ENCODE measurements around the gene ASB16. TPM values are rescaled to one million over a fixed set of nuclear protein-coding genes. Genes with fewer than 3 reads are reported as not detected.

ASB16 gene
- total and polyA plus RNA-seq, 4 donors = 0.02 to 0.37 (median 0.08) TPM; not detected in 1

DNA sequence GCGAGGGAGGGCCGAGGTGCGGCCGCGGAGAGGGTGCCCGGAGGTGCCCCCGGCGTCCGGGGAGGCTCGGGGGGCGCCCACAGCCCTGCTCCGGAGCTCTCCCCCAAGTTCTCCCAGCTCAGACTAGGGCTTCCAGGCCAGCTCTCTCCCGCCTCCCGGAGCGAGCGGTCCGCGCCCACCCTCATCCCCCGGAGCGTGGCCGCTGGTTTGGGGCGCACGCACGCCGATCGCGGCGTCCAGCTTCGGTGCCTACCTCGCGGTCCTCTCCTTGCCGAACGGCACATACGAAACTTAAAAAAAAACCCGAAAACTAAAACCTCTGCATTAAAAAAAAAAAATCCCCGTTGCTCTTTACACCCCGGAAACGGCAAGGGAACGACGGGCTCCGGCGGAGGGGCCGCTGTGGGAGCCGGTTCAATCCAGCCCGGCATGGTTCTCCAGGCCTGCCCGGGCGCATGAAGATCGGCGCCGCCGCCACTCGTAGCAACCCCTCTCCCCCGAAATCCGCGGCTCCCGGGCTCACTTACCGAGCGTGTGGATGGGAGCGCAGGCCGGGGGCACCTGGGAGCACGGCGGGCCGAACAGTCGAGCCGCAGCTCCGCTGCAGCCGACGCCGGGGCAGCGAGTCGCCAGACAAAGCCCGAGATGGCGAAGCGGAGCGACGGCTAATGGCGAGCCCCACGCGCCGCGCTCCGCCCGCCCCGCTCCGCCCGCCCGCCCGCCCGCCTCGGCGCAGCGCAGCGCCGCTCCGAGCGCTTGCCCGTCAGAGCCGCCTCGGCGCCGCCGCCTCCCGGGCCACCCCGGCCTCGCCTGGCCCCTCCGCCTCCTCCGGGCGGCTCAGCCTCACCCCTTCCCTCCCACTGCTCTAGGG lies 49.9 kb downstream of the ASB16 start:
- Histone ChIP-seq H3K9ac (ENCODE audit: low read depth in 1 of 2, low read length in 2 of 2) (peak overlapping the region; percentile 66 to 80), H3K9me3 (ENCODE audit: control insufficient read depth in 4 of 4, low read length in 3 of 4) (no peaks in the 10 kb centered on the region), H3K27ac (ENCODE audit: low read depth in 1 of 2, low read length in 2 of 2) (peak overlapping the region; percentile 93 to 94), H3K36me3 (ENCODE audit: control insufficient read depth in 4 of 4, insufficient read depth in 3 of 4, low read depth in 1 of 4, low read length in 3 of 4) (peaks cover 5 to 13% (median 12%) of the 10 kb centered on the region in 4 donors), H3K4me1 (ENCODE audit: control insufficient read depth in 4 of 4, insufficient read depth in 4 of 4, low read length in 3 of 4) (peaks cover 17 to 45% (median 39%) of the 10 kb centered on the region in 4 donors), H3K27me3 (ENCODE audit: control insufficient read depth in 4 of 4, insufficient read depth in 4 of 4, low read length in 3 of 4) (no peaks in the 10 kb centered on the region), H3K4me3 (ENCODE audit: low read depth in 1 of 3, low read length in 3 of 3) (peak overlapping the region; percentile 64 to 93 (median 76))
- under 1% methylated on average over 108 of the region's 108 CpGs for WGBS
- peak; percentile 70 for DNase-seq (ENCODE audit: low spot score)
- TF ChIP-seq, protein P1, sequence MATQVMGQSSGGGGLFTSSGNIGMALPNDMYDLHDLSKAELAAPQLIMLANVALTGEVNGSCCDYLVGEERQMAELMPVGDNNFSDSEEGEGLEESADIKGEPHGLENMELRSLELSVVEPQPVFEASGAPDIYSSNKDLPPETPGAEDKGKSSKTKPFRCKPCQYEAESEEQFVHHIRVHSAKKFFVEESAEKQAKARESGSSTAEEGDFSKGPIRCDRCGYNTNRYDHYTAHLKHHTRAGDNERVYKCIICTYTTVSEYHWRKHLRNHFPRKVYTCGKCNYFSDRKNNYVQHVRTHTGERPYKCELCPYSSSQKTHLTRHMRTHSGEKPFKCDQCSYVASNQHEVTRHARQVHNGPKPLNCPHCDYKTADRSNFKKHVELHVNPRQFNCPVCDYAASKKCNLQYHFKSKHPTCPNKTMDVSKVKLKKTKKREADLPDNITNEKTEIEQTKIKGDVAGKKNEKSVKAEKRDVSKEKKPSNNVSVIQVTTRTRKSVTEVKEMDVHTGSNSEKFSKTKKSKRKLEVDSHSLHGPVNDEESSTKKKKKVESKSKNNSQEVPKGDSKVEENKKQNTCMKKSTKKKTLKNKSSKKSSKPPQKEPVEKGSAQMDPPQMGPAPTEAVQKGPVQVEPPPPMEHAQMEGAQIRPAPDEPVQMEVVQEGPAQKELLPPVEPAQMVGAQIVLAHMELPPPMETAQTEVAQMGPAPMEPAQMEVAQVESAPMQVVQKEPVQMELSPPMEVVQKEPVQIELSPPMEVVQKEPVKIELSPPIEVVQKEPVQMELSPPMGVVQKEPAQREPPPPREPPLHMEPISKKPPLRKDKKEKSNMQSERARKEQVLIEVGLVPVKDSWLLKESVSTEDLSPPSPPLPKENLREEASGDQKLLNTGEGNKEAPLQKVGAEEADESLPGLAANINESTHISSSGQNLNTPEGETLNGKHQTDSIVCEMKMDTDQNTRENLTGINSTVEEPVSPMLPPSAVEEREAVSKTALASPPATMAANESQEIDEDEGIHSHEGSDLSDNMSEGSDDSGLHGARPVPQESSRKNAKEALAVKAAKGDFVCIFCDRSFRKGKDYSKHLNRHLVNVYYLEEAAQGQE (IDR thresholded peaks at IDR 0.05) = no peak
- TF ChIP-seq FOXA1 (IDR thresholded peaks at IDR 0.05) = no peak

- H3K9me3 ChIP-seq (ENCODE audit: control insufficient read depth in 4 of 4, low read length in 3 of 4) = no peaks in the 10 kb centered on the region
- peak overlapping the region; percentile 54 to 93 (median 76) for H3K4me3 ChIP-seq (ENCODE audit: low read depth in 1 of 3, low read length in 3 of 3)
- H3K27me3 ChIP-seq (ENCODE audit: control insufficient read depth in 4 of 4, insufficient read depth in 4 of 4, low read length in 3 of 4) = no peaks in the 10 kb centered on the region
- H3K9ac ChIP-seq (ENCODE audit: low read depth in 1 of 2, low read length in 2 of 2) = peak overlapping the region; percentile 66 to 71
- WGBS = under 1% methylated on average over 54 of the region's 54 CpGs
- H3K36me3 ChIP-seq (ENCODE audit: control insufficient read depth in 4 of 4, insufficient read depth in 3 of 4, low read depth in 1 of 4, low read length in 3 of 4) = peaks cover 1 to 5% (median 3%) of the 10 kb centered on the region in 4 donors
- no peak for TF ChIP-seq MAX (IDR thresholded peaks at IDR 0.05)
- TF ChIP-seq FOXA2 (IDR thresholded peaks at IDR 0.05) = no peak
- no peak for TF ChIP-seq RXRA (IDR thresholded peaks at IDR 0.05)
- no peak for TF ChIP-seq ATF3 (IDR thresholded peaks at IDR 0.05)
- peak; percentile 88 for TF ChIP-seq YY1 (IDR thresholded peaks at IDR 0.05)
- peak overlapping the region; percentile 90 to 92 for H3K27ac ChIP-seq (ENCODE audit: low read depth in 1 of 2, low read length in 2 of 2)
- DNase-seq (ENCODE audit: low spot score) = peak; percentile 82
- H3K4me1 ChIP-seq (ENCODE audit: control insufficient read depth in 4 of 4, insufficient read depth in 4 of 4, low read length in 3 of 4) = peaks cover 17 to 44% (median 38%) of the 10 kb centered on the region in 4 donors
These were observed 50.8 kb downstream of the ASB16 start for GRCh38 chr17:44221084-44221861.

- Histone ChIP-seq H3K4me3 (ENCODE audit: low read depth in 1 of 3, low read length in 3 of 3) (peak overlapping the region; percentile 54 to 93 (median 76)), H3K36me3 (ENCODE audit: control insufficient read depth in 4 of 4, insufficient read depth in 3 of 4, low read depth in 1 of 4, low read length in 3 of 4) (peaks cover 0 to under 1% (median 0%) of the 10 kb centered on the region in 4 donors), H3K27me3 (ENCODE audit: control insufficient read depth in 4 of 4, insufficient read depth in 4 of 4, low read length in 3 of 4) (no peaks in the 10 kb centered on the region), H3K9ac (ENCODE audit: low read depth in 1 of 2, low read length in 2 of 2) (peak overlapping the region; percentile 66 to 71), H3K4me1 (ENCODE audit: control insufficient read depth in 4 of 4, insufficient read depth in 4 of 4, low read length in 3 of 4) (peaks cover 17 to 43% (median 37%) of the 10 kb centered on the region in 4 donors), H3K9me3 (ENCODE audit: control insufficient read depth in 4 of 4, low read length in 3 of 4) (no peaks in the 10 kb centered on the region), H3K27ac (ENCODE audit: low read depth in 1 of 2, low read length in 2 of 2) (peak overlapping the region; percentile 90 to 92)
- no peak for DNase-seq (ENCODE audit: low spot score)
- TF ChIP-seq, protein P1 (IDR thresholded peaks at IDR 0.05) = no peak
- TF ChIP-seq RXRA (IDR thresholded peaks at IDR 0.05) (no peak), CTCF (IDR thresholded peaks at IDR 0.05; ENCODE audit: low read depth, low read length, missing input control) (no peak)
- WGBS = under 1% methylated on average over 17 of the region's 17 CpGs
These were observed 51.3 kb downstream of the ASB16 start for GRCh38 chr17:44221862-44222111.

Data from liver (tissue), 9 donors.